PFSK-1 (cell line): ENCODE data around the gene GRM1.

Experiments used
- POLR2AphosphoS5 ChIP-seq: IDR thresholded peaks from 2 replicates; pipeline ENCODE4 v1.6.1; 2012; ENCODE audit warnings: low read depth, mild to moderate bottlenecking, control low read depth, low read length, moderate library complexity
- REST ChIP-seq, 2 experiments: IDR thresholded peaks; 2 replicates each; pipeline versions ENCODE4 v1.6.1 to v1.8.0; 2011 to 2012; ENCODE audit warnings: low read depth in 2 of 2, low read length in 2 of 2, control low read depth in 1 of 2, inconsistent platforms in 1 of 2, mild to moderate bottlenecking in 1 of 2, moderate library complexity in 1 of 2; ENCODE audit not compliant: insufficient read depth in 1 of 2
- SIN3A ChIP-seq: IDR thresholded peaks from 2 replicates; pipeline ENCODE4 v1.6.1; 2012; ENCODE audit warnings: mild to moderate bottlenecking, low read length, moderate library complexity, borderline replicate concordance; ENCODE audit not compliant: insufficient read depth
- TAF1 ChIP-seq: IDR thresholded peaks from 2 replicates; pipeline ENCODE4 v1.6.1; 2012; ENCODE audit warnings: low read length, control low read depth, borderline replicate concordance; ENCODE audit not compliant: insufficient read depth

- TF ChIP-seq REST (IDR thresholded peaks at IDR 0.05; ENCODE audit: insufficient read depth in 1 of 2, low read depth in 2 of 2, low read length in 2 of 2) (no peak), TAF1 (no peak), POLR2AphosphoS5 (no peak), SIN3A (no peak)
Observed at GRCh38 chr6:146389740-146390139, 360.9 kb downstream of the GRM1 start.
